SU-DHL-6 (cell line): Measurements from ENCODE around the gene TRH.

Source experiments
- H2AFZ ChIP-seq: fragments of 200-600 bp; sonication (generic); 2 replicates; pipeline ENCODE4 v1.6.1; 2014; ENCODE audit warnings: low read depth, mild to moderate bottlenecking, moderate library complexity, mixed read lengths, antibody characterized with exemption, low read length; ENCODE audit not compliant: severe bottlenecking
- H3F3A ChIP-seq: fragments of 200-600 bp; shearing (Covaris generic); 2 replicates; pipeline ENCODE4 v1.6.0; 2016; ENCODE audit warnings: antibody characterized with exemption, mild to moderate bottlenecking; ENCODE audit not compliant: insufficient read depth
- H3K27ac ChIP-seq: fragments of 200-600 bp; sonication (generic); 2 replicates; pipeline ENCODE4 v1.5.1; 2016; ENCODE audit warnings: low read depth, mild to moderate bottlenecking, low read length, moderate library complexity, mixed read lengths
- H3K27me3 ChIP-seq: fragments of 200-600 bp; sonication (generic), shearing (Covaris generic); 2 replicates; pipeline ENCODE4 v1.6.0; 2014; ENCODE audit warnings: mild to moderate bottlenecking, low read length
- H3K36me3 ChIP-seq: fragments of 200-600 bp; sonication (generic); 2 replicates; pipeline ENCODE4 v1.6.1; 2014; ENCODE audit warnings: mild to moderate bottlenecking, low read length, mixed read lengths
- H3K4me2 ChIP-seq: fragments of 300-600, 200-600 bp; shearing (Covaris generic), sonication (generic); 2 replicates; pipeline ENCODE4 v1.6.0; 2014; ENCODE audit warnings: low read length, low read depth, mild to moderate bottlenecking; ENCODE audit not compliant: poor library complexity, severe bottlenecking
- H3K4me3 ChIP-seq: fragments of 200-600 bp; sonication (generic); 2 replicates; pipeline ENCODE4 v1.5.1; 2014; ENCODE audit warnings: antibody characterized with exemption, low read length, mild to moderate bottlenecking, mixed read lengths; ENCODE audit not compliant: insufficient read depth, poor library complexity, severe bottlenecking
- H3K79me2 ChIP-seq: fragments of 200-600 bp; sonication (generic); 2 replicates; pipeline ENCODE4 v1.6.1; 2014; ENCODE audit warnings: mild to moderate bottlenecking, low read length, moderate library complexity; ENCODE audit not compliant: insufficient read depth
- H3K9ac ChIP-seq: fragments of 200-600 bp; sonication (generic); 2 replicates; pipeline ENCODE4 v1.7.0; 2014; ENCODE audit warnings: mild to moderate bottlenecking, low read length
- H3K9me2 ChIP-seq: fragments of 200-600 bp; sonication (generic); replicated peaks from 2 replicates; pipeline ENCODE4 v1.6.1; 2014; ENCODE audit warnings: low read length; ENCODE audit not compliant: insufficient read depth
- H3K9me3 ChIP-seq: fragments of 200-600 bp; sonication (generic); 2 replicates; pipeline ENCODE4 v1.6.1; 2014; ENCODE audit warnings: low read length, mixed read lengths; ENCODE audit not compliant: insufficient read depth
- H4K20me1 ChIP-seq: fragments of 200-600 bp; sonication (generic); 2 replicates; pipeline ENCODE4 v1.6.1; 2014; ENCODE audit warnings: low read depth, mild to moderate bottlenecking, antibody characterized with exemption, low read length, moderate library complexity, mixed read lengths
- CTCF ChIP-seq: fragments of 200-600 bp; sonication (generic); IDR thresholded peaks from one replicate; pipeline ENCODE4 v1.5.1; 2017; ENCODE audit warnings: antibody characterized with exemption, mild to moderate bottlenecking, low read length, moderate library complexity; ENCODE audit not compliant: insufficient read depth, poor library complexity, severe bottlenecking
- EZH2phosphoT487 ChIP-seq: fragments of 200-600 bp; sonication (generic), shearing (Covaris generic); conservative IDR thresholded peaks from 2 replicates; pipeline ENCODE4 v1.6.1; 2018; ENCODE audit warnings: mild to moderate bottlenecking, antibody characterized with exemption, low read length, moderate library complexity, mixed read lengths

The TRH gene

GRCh38 chr3:129952556-129953355, 21.8 kb upstream of the TRH start:
- no peaks in the 10 kb centered on the region for H3K79me2 ChIP-seq
- H3K27ac ChIP-seq: no peak overlapping the region
- H3K4me2 ChIP-seq: no peak overlapping the region
- H3K9ac ChIP-seq: no peak overlapping the region
- H3K9me2 ChIP-seq: no peaks in the 10 kb centered on the region
- TF ChIP-seq CTCF (no peak), EZH2phosphoT487 (no peak)
- H3F3A ChIP-seq: no peaks in the 10 kb centered on the region
- no peak overlapping the region for H2AFZ ChIP-seq
- no peaks in the 10 kb centered on the region for H3K27me3 ChIP-seq
- H3K36me3 ChIP-seq: no peaks in the 10 kb centered on the region
- no peak overlapping the region for H3K4me3 ChIP-seq
- no peaks in the 10 kb centered on the region for H3K9me3 ChIP-seq
- H4K20me1 ChIP-seq: no peaks in the 10 kb centered on the region

GRCh38 chr3:129953621-129954020, 20.9 kb upstream of the TRH start:
- Histone ChIP-seq H2AFZ (no peak overlapping the region), H3K27me3 (no peaks in the 10 kb centered on the region), H3F3A (no peaks in the 10 kb centered on the region), H3K4me2 (no peak overlapping the region), H3K27ac (no peak overlapping the region), H3K4me3 (no peak overlapping the region), H3K79me2 (no peaks in the 10 kb centered on the region), H3K9ac (no peak overlapping the region), H3K9me2 (no peaks in the 10 kb centered on the region), H3K36me3 (no peaks in the 10 kb centered on the region), H3K9me3 (no peaks in the 10 kb centered on the region), H4K20me1 (no peaks in the 10 kb centered on the region)
- TF ChIP-seq EZH2phosphoT487: no peak

GRCh38 chr3:129954514-129954913, 20.0 kb upstream of the TRH start:
- no peaks in the 10 kb centered on the region for H4K20me1 ChIP-seq
- H3K36me3 ChIP-seq: no peaks in the 10 kb centered on the region
- no peak overlapping the region for H3K4me2 ChIP-seq
- no peak overlapping the region for H3K4me3 ChIP-seq
- H3K9ac ChIP-seq: no peak overlapping the region
- H2AFZ ChIP-seq: no peak overlapping the region
- no peak overlapping the region for H3K27ac ChIP-seq
- TF ChIP-seq EZH2phosphoT487 (no peak), CTCF (no peak)
- no peaks in the 10 kb centered on the region for H3K9me3 ChIP-seq
- no peaks in the 10 kb centered on the region for H3K9me2 ChIP-seq
- no peaks in the 10 kb centered on the region for H3K79me2 ChIP-seq
- no peaks in the 10 kb centered on the region for H3F3A ChIP-seq
- H3K27me3 ChIP-seq: no peaks in the 10 kb centered on the region

- Histone ChIP-seq H3K27ac (no peak overlapping the region), H3K9ac (no peak overlapping the region), H3K9me3 (no peaks in the 10 kb centered on the region), H2AFZ (no peak overlapping the region), H3F3A (no peaks in the 10 kb centered on the region), H3K36me3 (no peaks in the 10 kb centered on the region), H3K4me2 (no peak overlapping the region), H3K79me2 (no peaks in the 10 kb centered on the region), H3K4me3 (no peak overlapping the region), H3K27me3 (no peaks in the 10 kb centered on the region), H4K20me1 (no peaks in the 10 kb centered on the region), H3K9me2 (no peaks in the 10 kb centered on the region)
- TF ChIP-seq CTCF: no peak
- no peak for TF ChIP-seq EZH2phosphoT487
These were observed 17.6 kb upstream of the TRH start for GRCh38 chr3:129956936-129957335.
